Esophagus muscularis mucosa (tissue), 4 donors: Measurements from ENCODE around the gene ERGIC1.

Experiments used
- EP300 ChIP-seq: sonication (generic); formaldehyde crosslinking; IDR thresholded peaks from one replicate; pipeline ENCODE4 v1.6.1; 2017; ENCODE audit warnings: antibody characterized with exemption
- POLR2A ChIP-seq: fragments of 450-650 bp; IDR thresholded peaks from one replicate; pipeline ENCODE4 v1.6.1; 2017; ENCODE audit warnings: antibody characterized with exemption, moderate library complexity, mild to moderate bottlenecking, low read depth
- POLR2AphosphoS5 ChIP-seq, 2 donors: sonication (generic); formaldehyde crosslinking; IDR thresholded peaks; one replicate each; pipeline ENCODE4 v1.6.1; 2017; ENCODE audit warnings: antibody characterized with exemption in 2 of 2
- TF ChIP-seq, protein P1 (sequence below), 3 experiments: fragments of 200-600 bp in 2 of 3; fragments of 450-650 bp in 1 of 3; sonication (generic) in 2 of 3; IDR thresholded peaks; one replicate each; pipeline ENCODE4 v1.5.1; 2017 to 2019; ENCODE audit warnings: antibody characterized with exemption in 3 of 3, mild to moderate bottlenecking in 2 of 3, moderate library complexity in 1 of 3

- TF ChIP-seq EP300 (no peak), POLR2A (no peak), POLR2AphosphoS5 (IDR thresholded peaks at IDR 0.05) (no peak)
- TF ChIP-seq, protein P1, sequence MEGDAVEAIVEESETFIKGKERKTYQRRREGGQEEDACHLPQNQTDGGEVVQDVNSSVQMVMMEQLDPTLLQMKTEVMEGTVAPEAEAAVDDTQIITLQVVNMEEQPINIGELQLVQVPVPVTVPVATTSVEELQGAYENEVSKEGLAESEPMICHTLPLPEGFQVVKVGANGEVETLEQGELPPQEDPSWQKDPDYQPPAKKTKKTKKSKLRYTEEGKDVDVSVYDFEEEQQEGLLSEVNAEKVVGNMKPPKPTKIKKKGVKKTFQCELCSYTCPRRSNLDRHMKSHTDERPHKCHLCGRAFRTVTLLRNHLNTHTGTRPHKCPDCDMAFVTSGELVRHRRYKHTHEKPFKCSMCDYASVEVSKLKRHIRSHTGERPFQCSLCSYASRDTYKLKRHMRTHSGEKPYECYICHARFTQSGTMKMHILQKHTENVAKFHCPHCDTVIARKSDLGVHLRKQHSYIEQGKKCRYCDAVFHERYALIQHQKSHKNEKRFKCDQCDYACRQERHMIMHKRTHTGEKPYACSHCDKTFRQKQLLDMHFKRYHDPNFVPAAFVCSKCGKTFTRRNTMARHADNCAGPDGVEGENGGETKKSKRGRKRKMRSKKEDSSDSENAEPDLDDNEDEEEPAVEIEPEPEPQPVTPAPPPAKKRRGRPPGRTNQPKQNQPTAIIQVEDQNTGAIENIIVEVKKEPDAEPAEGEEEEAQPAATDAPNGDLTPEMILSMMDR (IDR thresholded peaks at IDR 0.05), result no peak
Observed at GRCh38 chr5:172999974-173000373, 165.9 kb downstream of the ERGIC1 start.
